H4 (cell line): Measurements from ENCODE around the gene ZNHIT2. TPM values are rescaled to one million over a fixed set of nuclear protein-coding genes. Genes with fewer than 3 reads are reported as not detected.
"Not testable (repeated sequence)": the region's sequence is repeated elsewhere in the genome, so short reads cannot be mapped to it uniquely, and the experiment has no call there.

Experiments
- DNase-seq: peaks from one replicate; pipeline ENCODE4 v3.0.0-alpha.2; 2015; ENCODE audit warnings: low spot score
- total RNA-seq: library from RNA; depleted of rRNA; stranded (reverse); fragments of >200 nt; shearing (Covaris generic); gene quantifications from 2 replicates; pipeline ENCODE4 v1.2.3, GENCODE V29; 2014

The ZNHIT2 gene
- total RNA-seq, 1 experiment from 2014 or later = 8.0 TPM

- no peak for DNase-seq
These were observed 2.1 kb upstream of the ZNHIT2 start for GRCh38 chr11:65119670-65119995.

- not testable (repeated sequence) for DNase-seq
These were observed 1.6 kb upstream of the ZNHIT2 start for GRCh38 chr11:65118891-65119669.

GRCh38 chr11:65118097-65118837 is 766 bp upstream of the ZNHIT2 start:
- no peak for DNase-seq

- no peak for DNase-seq
These were observed 913 bp downstream of the ZNHIT2 start for GRCh38 chr11:65116370-65117205.

- no peak for DNase-seq
These were observed 2.0 kb downstream of the ZNHIT2 start for GRCh38 chr11:65115361-65116082.

GRCh38 chr11:65114538-65115171 is 2.8 kb downstream of the ZNHIT2 start:
- no peak for DNase-seq

GRCh38 chr11:65113839-65114238 is 3.7 kb downstream of the ZNHIT2 start:
- DNase-seq = no peak

- no peak for DNase-seq
These were observed 4.1 kb downstream of the ZNHIT2 start for GRCh38 chr11:65113361-65113756.

- DNase-seq = no peak
These were observed 4.7 kb downstream of the ZNHIT2 start for GRCh38 chr11:65112546-65113360.

- DNase-seq = no peak
These were observed 5.6 kb downstream of the ZNHIT2 start, which contains the start of gene TM7SF2 for GRCh38 chr11:65111744-65112545. TSS of gene TM7SF2 (plus strand) at chr11:65111872. CDS start at chr11:65112016, 144 bp downstream.

- no peak for DNase-seq
These were observed 6.2 kb downstream of the ZNHIT2 start for GRCh38 chr11:65111159-65111743.

- peak; percentile 63 for DNase-seq
These were observed 7.1 kb downstream of the ZNHIT2 start for GRCh38 chr11:65110354-65110861.

- no peak for DNase-seq
These were observed 8.0 kb downstream of the ZNHIT2 start for GRCh38 chr11:65109231-65110198.

- DNase-seq = no peak
These were observed 8.9 kb downstream of the ZNHIT2 start for GRCh38 chr11:65108469-65109123.

GRCh38 chr11:65107751-65108468 is 9.6 kb downstream of the ZNHIT2 start:
- no peak for DNase-seq

GRCh38 chr11:65107078-65107477 is 10.4 kb downstream of the ZNHIT2 start:
- DNase-seq = no peak
